ENCODE measurements around the gene AZGP1.
"Not testable (repeated sequence)": the region's sequence is repeated elsewhere in the genome, so short reads cannot be mapped to it uniquely, and the experiment has no call there.

AZGP1 gene

GRCh38 chr7:99969298-99969697 is 6.5 kb downstream of the AZGP1 start:
- Histone ChIP-seq H3K27me3 (ENCODE audit: insufficient read depth, insufficient read length) (peaks cover 1% of the 10 kb centered on the region), H3K4me1 (ENCODE audit: insufficient read depth, insufficient read length) (no peaks in the 10 kb centered on the region), H3K4me3 (ENCODE audit: insufficient read length, low read depth) (no peak overlapping the region), H3K9ac (ENCODE audit: insufficient read length, low read depth) (no peak overlapping the region), H3K9me3 (ENCODE audit: insufficient read depth, low read length) (no peaks in the 10 kb centered on the region), H3K36me3 (ENCODE audit: insufficient read depth, insufficient read length, low read length) (no peaks in the 10 kb centered on the region)
- TF ChIP-seq SUZ12 (IDR thresholded peaks at IDR 0.05; ENCODE audit: extremely low read depth, insufficient read depth, insufficient read length) (no peak), ZNF274 (IDR thresholded peaks at IDR 0.05; ENCODE audit: low read depth, low read length) (no peak), YY1 (IDR thresholded peaks at IDR 0.05; ENCODE audit: insufficient read depth, insufficient read length) (no peak)
- no peak for DNase-seq (ENCODE audit: low read depth, low spot score)

GRCh38 chr7:99958564-99959227 is 17.1 kb downstream of the AZGP1 start:
- no peak for DNase-seq (ENCODE audit: low read depth, low spot score)
- peaks cover 62% of the 10 kb centered on the region for H3K27me3 ChIP-seq (ENCODE audit: insufficient read depth, insufficient read length)
- TF ChIP-seq YY1 (IDR thresholded peaks at IDR 0.05; ENCODE audit: insufficient read depth, insufficient read length) (no peak), ZNF274 (IDR thresholded peaks at IDR 0.05; ENCODE audit: low read depth, low read length) (no peak), SUZ12 (IDR thresholded peaks at IDR 0.05; ENCODE audit: extremely low read depth, insufficient read depth, insufficient read length) (no peak)

GRCh38 chr7:99955247-99955646 is 20.6 kb downstream of the AZGP1 start:
- Histone ChIP-seq H3K4me3 (ENCODE audit: insufficient read length, low read depth) (no peak overlapping the region), H3K9me3 (ENCODE audit: insufficient read depth, low read length) (no peaks in the 10 kb centered on the region), H3K36me3 (ENCODE audit: insufficient read depth, insufficient read length, low read length) (no peaks in the 10 kb centered on the region), H3K27me3 (ENCODE audit: insufficient read depth, insufficient read length) (peaks cover 31% of the 10 kb centered on the region), H3K9ac (ENCODE audit: insufficient read length, low read depth) (no peak overlapping the region), H3K4me1 (ENCODE audit: insufficient read depth, insufficient read length) (no peaks in the 10 kb centered on the region)
- TF ChIP-seq ZNF274 (IDR thresholded peaks at IDR 0.05; ENCODE audit: low read depth, low read length) (no peak), YY1 (IDR thresholded peaks at IDR 0.05; ENCODE audit: insufficient read depth, insufficient read length) (no peak), SUZ12 (IDR thresholded peaks at IDR 0.05; ENCODE audit: extremely low read depth, insufficient read depth, insufficient read length) (no peak)
- no peak for DNase-seq (ENCODE audit: low read depth, low spot score)

More at GRCh38 chr7:99958564-99959227, 17.1 kb downstream of the AZGP1 start:
- no peaks in the 10 kb centered on the region for H3K9me3 ChIP-seq (ENCODE audit: insufficient read depth, low read length)
- no peak overlapping the region for H3K4me3 ChIP-seq (ENCODE audit: insufficient read length, low read depth)
- no peaks in the 10 kb centered on the region for H3K4me1 ChIP-seq (ENCODE audit: insufficient read depth, insufficient read length)
- H3K36me3 ChIP-seq (ENCODE audit: insufficient read depth, insufficient read length, low read length): no peaks in the 10 kb centered on the region
- H3K9ac ChIP-seq (ENCODE audit: insufficient read length, low read depth): no peak overlapping the region

GRCh38 chr7:99954643-99955042 is 21.2 kb downstream of the AZGP1 start:
- not testable (repeated sequence) for H3K9me3 ChIP-seq (ENCODE audit: insufficient read depth, low read length); H3K9ac ChIP-seq (ENCODE audit: insufficient read length, low read depth); H3K4me3 ChIP-seq (ENCODE audit: insufficient read length, low read depth); DNase-seq (ENCODE audit: low read depth, low spot score); H3K36me3 ChIP-seq (ENCODE audit: insufficient read depth, insufficient read length, low read length); H3K4me1 ChIP-seq (ENCODE audit: insufficient read depth, insufficient read length)
- H3K27me3 ChIP-seq (ENCODE audit: insufficient read depth, insufficient read length): peaks cover 25% of the 10 kb centered on the region

- TF ChIP-seq ZNF274 (IDR thresholded peaks at IDR 0.05; ENCODE audit: low read depth, low read length) (no peak), YY1 (IDR thresholded peaks at IDR 0.05; ENCODE audit: insufficient read depth, insufficient read length) (no peak), SUZ12 (IDR thresholded peaks at IDR 0.05; ENCODE audit: extremely low read depth, insufficient read depth, insufficient read length) (no peak)
- Histone ChIP-seq H3K9me3 (ENCODE audit: insufficient read depth, low read length) (no peaks in the 10 kb centered on the region), H3K36me3 (ENCODE audit: insufficient read depth, insufficient read length, low read length) (no peaks in the 10 kb centered on the region), H3K27me3 (ENCODE audit: insufficient read depth, insufficient read length) (peaks cover 15% of the 10 kb centered on the region), H3K4me3 (ENCODE audit: insufficient read length, low read depth) (no peak overlapping the region), H3K4me1 (ENCODE audit: insufficient read depth, insufficient read length) (no peaks in the 10 kb centered on the region), H3K9ac (ENCODE audit: insufficient read length, low read depth) (no peak overlapping the region)
- no peak for DNase-seq (ENCODE audit: low read depth, low spot score)
Measured at GRCh38 chr7:99953649-99954048, 22.2 kb downstream of the AZGP1 start.

GRCh38 chr7:99952649-99953048 is 23.2 kb downstream of the AZGP1 start:
- H3K4me1 ChIP-seq (ENCODE audit: insufficient read depth, insufficient read length); H3K36me3 ChIP-seq (ENCODE audit: insufficient read depth, insufficient read length, low read length); H3K4me3 ChIP-seq (ENCODE audit: insufficient read length, low read depth); H3K9me3 ChIP-seq (ENCODE audit: insufficient read depth, low read length); H3K27me3 ChIP-seq (ENCODE audit: insufficient read depth, insufficient read length); DNase-seq (ENCODE audit: low read depth, low spot score); H3K9ac ChIP-seq (ENCODE audit: insufficient read length, low read depth): not testable (repeated sequence)

GRCh38 chr7:99950819-99951218 is 25.0 kb downstream of the AZGP1 start:
- not testable (repeated sequence) for H3K27me3 ChIP-seq (ENCODE audit: insufficient read depth, insufficient read length); H3K4me3 ChIP-seq (ENCODE audit: insufficient read length, low read depth); H3K9ac ChIP-seq (ENCODE audit: insufficient read length, low read depth); DNase-seq (ENCODE audit: low read depth, low spot score); H3K4me1 ChIP-seq (ENCODE audit: insufficient read depth, insufficient read length); H3K9me3 ChIP-seq (ENCODE audit: insufficient read depth, low read length); H3K36me3 ChIP-seq (ENCODE audit: insufficient read depth, insufficient read length, low read length)

DNA sequence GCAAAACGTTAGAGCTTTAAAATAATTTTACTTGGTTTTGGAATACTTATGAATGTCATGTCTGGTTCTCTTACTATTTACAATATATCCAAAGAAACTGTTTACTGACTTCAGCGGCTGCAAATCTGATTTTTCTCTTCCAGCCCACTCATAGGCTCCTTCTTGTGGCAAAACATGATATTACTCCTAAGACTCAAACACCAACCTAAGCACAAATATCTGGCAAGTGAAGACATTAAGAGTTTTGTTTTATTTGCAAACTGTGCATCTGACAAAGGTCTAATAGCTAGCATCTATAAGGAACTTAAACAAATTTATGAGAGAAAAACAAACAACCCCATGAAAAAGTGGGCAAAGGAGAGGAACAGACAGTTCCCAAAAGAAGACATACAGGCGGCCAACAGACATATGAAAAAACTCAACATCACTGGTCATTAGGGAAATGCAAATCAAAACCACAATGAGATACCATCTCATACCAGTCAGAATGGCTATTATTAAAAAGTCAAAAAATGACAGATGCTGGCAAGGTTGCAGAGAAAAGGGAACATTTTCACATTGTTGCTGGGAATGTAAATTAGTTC is 26.1 kb downstream of the AZGP1 start:
- H3K4me3 ChIP-seq (ENCODE audit: insufficient read length, low read depth): no peak overlapping the region
- no peak for TF ChIP-seq ZNF274 (IDR thresholded peaks at IDR 0.05; ENCODE audit: low read depth, low read length)
- no peak for TF ChIP-seq YY1 (IDR thresholded peaks at IDR 0.05; ENCODE audit: insufficient read depth, insufficient read length)
- no peak for TF ChIP-seq SUZ12 (IDR thresholded peaks at IDR 0.05; ENCODE audit: extremely low read depth, insufficient read depth, insufficient read length)
- no peak overlapping the region for H3K9ac ChIP-seq (ENCODE audit: insufficient read length, low read depth)
- no peak for DNase-seq (ENCODE audit: low read depth, low spot score)
- no peaks in the 10 kb centered on the region for H3K27me3 ChIP-seq (ENCODE audit: insufficient read depth, insufficient read length)
- H3K4me1 ChIP-seq (ENCODE audit: insufficient read depth, insufficient read length): no peaks in the 10 kb centered on the region
- no peaks in the 10 kb centered on the region for H3K9me3 ChIP-seq (ENCODE audit: insufficient read depth, low read length)
- no peaks in the 10 kb centered on the region for H3K36me3 ChIP-seq (ENCODE audit: insufficient read depth, insufficient read length, low read length)
